GM18526 (cell line): ENCODE data around the gene MARCO.

Source experiments
- POLR2A ChIP-seq: IDR thresholded peaks from 3 replicates; pipeline ENCODE4 v1.6.1; 2011; ENCODE audit not compliant: insufficient read length; ENCODE audit errors: extremely low read depth

The MARCO gene

GRCh38 chr2:119010336-119010735 lies 68.3 kb downstream of the MARCO start:
- TF ChIP-seq POLR2A: no peak

GRCh38 chr2:119011162-119011909 lies 69.3 kb downstream of the MARCO start:
- TF ChIP-seq POLR2A: no peak

- no peak for TF ChIP-seq POLR2A
Measured at GRCh38 chr2:119011910-119012209, 69.9 kb downstream of the MARCO start.

GRCh38 chr2:119012345-119013301 lies 70.6 kb downstream of the MARCO start:
- TF ChIP-seq POLR2A: no peak

GRCh38 chr2:119013671-119014070 lies 71.7 kb downstream of the MARCO start:
- TF ChIP-seq POLR2A: no peak

- TF ChIP-seq POLR2A: no peak
Measured at GRCh38 chr2:119015845-119016244, 73.9 kb downstream of the MARCO start.

- TF ChIP-seq POLR2A: no peak
Measured at GRCh38 chr2:119019521-119019920, 77.5 kb downstream of the MARCO start.

GRCh38 chr2:119022678-119023077 lies 80.7 kb downstream of the MARCO start:
- no peak for TF ChIP-seq POLR2A

GRCh38 chr2:119023534-119023933 lies 81.5 kb downstream of the MARCO start:
- TF ChIP-seq POLR2A: no peak

GRCh38 chr2:119024152-119024551 lies 82.2 kb downstream of the MARCO start:
- TF ChIP-seq POLR2A: no peak

- no peak for TF ChIP-seq POLR2A
Measured at GRCh38 chr2:119024568-119024967, 82.6 kb downstream of the MARCO start.

GRCh38 chr2:119025013-119025412 lies 83.0 kb downstream of the MARCO start:
- no peak for TF ChIP-seq POLR2A

GRCh38 chr2:119025762-119026351 lies 83.9 kb downstream of the MARCO start:
- no peak for TF ChIP-seq POLR2A

- no peak for TF ChIP-seq POLR2A
Measured at GRCh38 chr2:119026890-119027289, 84.9 kb downstream of the MARCO start.

- no peak for TF ChIP-seq POLR2A
Measured at GRCh38 chr2:119028327-119029174, 86.6 kb downstream of the MARCO start.
